Stimulated activated CD8-positive, alpha-beta memory T cell treated with anti-CD3 and anti-CD28 coated beads, Interleukin-15, amount 100 ng/mL, for 48 hours (primary cell): Measurements from ENCODE around the gene CTU1.
"Not testable (repeated sequence)": the region's sequence is repeated elsewhere in the genome, so short reads cannot be mapped to it uniquely, and the experiment has no call there.

Experiments used
- DNase-seq, 2 donors: peaks; one replicate each; pipeline ENCODE4 v3.0.0-alpha.2; 2020; ENCODE audit warnings: low read depth in 2 of 2

Gene CTU1

GRCh38 chr19:51108066-51108804 lies at the start of gene CTU1:
Gene CTU1, minus strand, starts transcription at chr19:51108409. Its CDS starts 3,840 bp downstream, at chr19:51104569.
- DNase-seq: peak; percentile 97 to 98

- no peak for DNase-seq
Measured at GRCh38 chr19:51157265-51157664, 49.1 kb upstream of the CTU1 start.

DNA sequence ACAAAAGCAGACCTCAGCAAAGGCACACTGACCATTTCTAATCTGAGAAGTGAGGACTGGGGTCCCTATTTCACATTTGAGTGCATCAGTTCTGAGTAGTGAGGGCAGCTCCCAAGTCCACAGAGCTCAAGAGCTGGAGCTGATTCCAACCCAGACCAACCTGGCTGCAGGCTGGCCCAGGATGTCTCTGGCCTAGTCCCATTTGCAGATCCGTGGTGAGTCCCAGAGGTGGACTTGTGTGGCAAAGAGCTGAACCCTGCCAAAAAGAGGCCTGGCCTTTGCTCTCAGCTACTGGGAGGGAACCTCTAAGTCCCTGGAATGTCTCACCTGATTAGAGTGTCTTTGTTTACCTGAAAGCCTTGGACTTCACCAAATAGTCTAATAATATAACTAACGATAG lies 48.5 kb upstream of the CTU1 start:
- no peak for DNase-seq

DNA sequence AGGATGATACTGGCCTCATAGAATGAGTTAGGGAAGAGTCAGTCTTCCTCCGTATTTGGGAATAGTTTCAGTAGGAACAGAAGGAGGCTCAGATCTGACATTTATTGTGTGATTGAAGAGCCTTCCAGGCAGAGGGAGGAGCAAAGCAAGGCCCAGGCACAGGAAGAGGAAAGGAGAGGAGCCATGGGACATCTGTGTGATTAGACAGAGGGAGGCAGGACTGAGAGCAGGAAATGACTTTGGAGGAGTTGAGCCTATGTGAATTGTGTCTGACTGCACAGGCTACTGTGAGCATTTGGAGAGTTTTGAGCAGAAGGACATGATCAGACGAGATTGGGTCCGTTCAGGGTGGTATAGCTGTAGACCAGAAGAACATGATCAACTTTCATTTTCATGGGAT lies 42.4 kb upstream of the CTU1 start:
- no peak for DNase-seq

- DNase-seq: no peak
Measured at GRCh38 chr19:51148580-51148979, 40.4 kb upstream of the CTU1 start.

DNA sequence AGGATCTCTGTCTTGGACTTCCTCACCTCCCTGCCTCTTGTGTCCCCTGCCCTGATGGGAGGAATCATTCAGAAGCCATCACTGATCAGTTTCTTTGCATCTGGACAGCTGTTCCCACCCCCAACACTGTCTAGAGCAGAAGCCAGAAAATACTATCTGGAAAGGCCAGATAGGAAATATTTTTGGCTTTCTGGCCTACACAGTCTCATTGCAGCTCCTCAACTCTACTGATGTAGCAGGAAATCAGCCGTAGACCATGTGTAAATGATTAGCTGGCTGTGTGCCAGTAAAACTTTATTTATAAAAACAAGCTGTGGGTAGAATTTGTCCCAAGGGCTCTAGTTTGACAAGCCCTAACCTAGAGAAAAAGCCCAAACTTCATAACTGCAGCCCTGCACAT lies 39.5 kb upstream of the CTU1 start:
- no peak for DNase-seq

DNA sequence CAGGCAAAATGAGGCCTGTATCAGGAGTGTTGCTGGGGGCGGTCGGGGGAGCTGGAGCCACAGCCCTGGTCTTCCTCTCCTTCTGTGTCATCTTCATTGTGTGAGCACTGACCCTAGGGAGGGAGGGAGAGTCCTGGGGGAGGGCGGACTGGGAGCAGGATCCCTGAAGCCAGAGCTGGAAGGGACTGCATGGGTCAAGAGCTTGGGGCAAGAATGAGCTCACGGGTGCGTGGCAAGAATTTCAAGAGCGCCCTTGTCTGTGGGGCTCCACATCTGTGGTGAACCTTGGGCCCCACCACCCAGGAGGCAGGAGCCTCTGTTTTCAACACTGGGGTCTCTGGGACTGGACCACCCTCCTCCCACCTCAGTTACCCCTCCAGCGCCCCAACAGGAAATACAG lies 38.5 kb upstream of the CTU1 start:
- DNase-seq: no peak

GRCh38 chr19:51145916-51146493 lies 37.8 kb upstream of the CTU1 start:
- DNase-seq: no peak

DNA sequence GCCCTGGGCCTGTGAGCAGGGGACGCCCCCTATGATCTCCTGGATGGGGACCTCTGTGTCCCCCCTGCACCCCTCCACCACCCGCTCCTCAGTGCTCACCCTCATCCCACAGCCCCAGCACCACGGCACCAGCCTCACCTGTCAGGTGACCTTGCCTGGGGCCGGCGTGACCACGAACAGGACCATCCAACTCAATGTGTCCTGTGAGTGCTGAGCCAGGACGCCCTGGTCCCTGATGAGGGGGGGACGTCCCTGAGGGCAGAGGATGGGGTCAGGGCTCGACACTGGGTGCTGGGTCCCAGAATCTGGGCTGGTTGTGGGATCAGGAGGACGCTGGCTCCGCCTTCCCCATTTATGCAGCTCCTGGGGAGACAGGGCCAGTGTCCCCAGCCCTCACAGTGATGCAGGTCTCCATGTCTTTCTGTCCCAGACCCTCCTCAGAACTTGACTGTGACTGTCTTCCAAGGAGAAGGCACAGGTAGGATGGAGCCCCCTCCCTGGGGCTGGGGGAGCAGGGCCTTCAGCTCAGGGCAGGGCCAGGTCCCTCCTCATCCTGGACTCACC lies 36.4 kb upstream of the CTU1 start:
- no peak for DNase-seq

DNA sequence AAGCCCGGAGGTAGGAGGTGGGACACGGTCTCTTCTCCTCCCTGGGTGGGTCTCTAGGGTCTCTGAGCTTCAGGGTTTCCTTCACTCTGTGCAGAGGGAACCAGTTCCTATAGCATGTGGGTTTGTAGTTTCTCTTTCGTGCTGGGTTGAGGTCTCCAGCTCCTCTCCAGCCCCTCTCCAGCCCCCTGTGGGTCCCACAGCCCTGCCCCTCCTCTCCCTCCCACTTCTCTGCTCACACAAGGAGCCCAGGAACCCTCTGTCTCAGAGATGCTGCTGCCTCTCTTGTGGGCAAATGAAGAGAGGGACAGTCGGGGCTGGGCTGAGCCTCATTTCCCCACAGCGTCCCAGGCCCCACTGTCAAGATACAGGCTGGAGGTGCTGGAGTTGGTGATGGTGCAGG lies 35.3 kb upstream of the CTU1 start:
- no peak for DNase-seq

DNA sequence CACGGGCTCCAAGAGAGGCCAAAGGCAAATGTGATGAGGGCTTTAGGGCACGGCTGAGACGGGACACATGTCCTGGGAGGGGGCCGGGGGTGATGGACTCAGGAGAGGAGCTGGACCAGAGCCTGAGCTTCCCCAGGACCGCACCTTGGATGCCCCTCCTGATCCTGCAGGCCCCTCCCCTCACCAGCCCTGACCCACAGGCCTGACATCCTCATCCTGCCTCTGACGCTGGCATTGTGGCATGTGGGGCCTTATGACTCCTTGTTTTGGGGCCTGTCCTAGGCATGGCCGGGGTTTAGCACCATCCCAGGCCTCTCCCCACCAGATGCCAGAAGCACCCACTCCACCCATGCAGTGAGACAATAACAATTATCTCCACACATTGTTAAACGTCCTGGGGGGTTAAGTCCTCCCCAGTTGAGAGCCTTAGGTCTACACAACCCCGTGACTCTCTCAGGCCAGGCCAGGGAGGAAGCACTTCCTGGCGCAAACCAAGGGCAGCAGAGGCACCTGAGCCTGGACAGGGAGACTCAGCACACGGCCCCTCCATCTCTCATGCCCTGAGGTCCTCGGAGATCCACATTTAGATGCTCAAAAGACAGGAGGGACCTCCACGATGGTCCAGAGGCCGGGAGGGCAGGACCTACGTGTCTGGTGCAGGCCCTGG lies 34.7 kb upstream of the CTU1 start:
- DNase-seq: not testable (repeated sequence)

DNA sequence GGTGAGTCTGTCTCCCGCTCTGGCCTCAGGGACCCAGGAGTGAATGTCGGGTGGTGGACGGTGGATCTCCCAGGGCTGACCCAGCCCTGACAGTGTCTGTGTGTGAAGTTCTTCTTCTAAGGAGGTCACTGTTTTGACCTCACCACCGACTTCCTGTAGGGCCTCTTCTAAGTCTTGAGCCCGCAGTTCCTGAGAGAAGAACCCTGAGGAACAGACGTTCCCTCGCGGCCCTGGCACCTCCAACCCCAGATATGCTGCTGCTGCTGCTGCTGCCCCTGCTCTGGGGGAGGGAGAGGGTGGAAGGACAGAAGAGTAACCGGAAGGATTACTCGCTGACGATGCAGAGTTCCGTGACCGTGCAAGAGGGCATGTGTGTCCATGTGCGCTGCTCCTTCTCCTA lies 33.9 kb upstream of the CTU1 start, which contains the start of gene SIGLEC7:
SIGLEC7 (plus strand) TSS at position 183 of the 400 bp plus-strand sequence; CDS start at position 252, 69 bp downstream.
- no peak for DNase-seq

GRCh38 chr19:51141181-51141580 lies 33.0 kb upstream of the CTU1 start:
- no peak for DNase-seq

DNA sequence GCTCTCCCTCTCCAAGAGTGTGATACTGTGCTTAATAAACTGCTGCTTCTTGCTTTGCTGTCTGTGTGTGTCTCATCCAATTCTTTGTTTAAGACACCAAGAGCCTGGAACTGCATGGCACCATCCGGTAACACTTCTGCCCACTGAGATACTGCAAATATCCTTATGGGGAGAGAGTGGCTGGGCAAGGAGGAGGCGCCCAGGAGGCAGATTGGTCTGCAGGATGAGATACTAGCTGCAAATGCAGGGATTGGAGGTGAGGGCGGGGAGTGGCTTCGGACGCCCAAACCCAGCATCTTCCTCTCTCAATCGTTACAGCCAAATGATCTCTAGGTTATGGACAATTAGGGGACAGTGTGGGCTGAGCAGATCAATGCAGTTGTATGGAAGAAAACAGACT lies 32.2 kb upstream of the CTU1 start:
- no peak for DNase-seq

- no peak for DNase-seq
Measured at GRCh38 chr19:51139299-51140014, 31.2 kb upstream of the CTU1 start.

- DNase-seq: no peak
Measured at GRCh38 chr19:51138549-51138979, 30.4 kb upstream of the CTU1 start.

- DNase-seq: no peak
Measured at GRCh38 chr19:51137792-51138425, 29.7 kb upstream of the CTU1 start.

GRCh38 chr19:51136851-51137551 lies 28.8 kb upstream of the CTU1 start:
- no peak for DNase-seq

GRCh38 chr19:51135986-51136762 lies 28.0 kb upstream of the CTU1 start:
- DNase-seq: no peak

- no peak for DNase-seq
Measured at GRCh38 chr19:51135004-51135403, 26.8 kb upstream of the CTU1 start.
